Retinal pigment epithelial cell (primary cell): ENCODE results near the gene IL7R.

Experiments used
- DNase-seq: peaks from one replicate; pipeline ENCODE4 v3.0.0-alpha.2; 2010; ENCODE audit warnings: low read depth
- H3K4me3 ChIP-seq: 2 replicates; pipeline ENCODE4 v1.5.1; 2011; ENCODE audit warnings: mild to moderate bottlenecking, low read length, control low read depth, moderate library complexity
- CTCF ChIP-seq: conservative IDR thresholded peaks from 2 replicates; pipeline ENCODE4 v1.5.1; 2011; ENCODE audit warnings: low read depth, low read length, control low read depth, inconsistent platforms

IL7R gene

GRCh38 chr5:35826554-35826953 is 30.1 kb upstream of the IL7R start:
- no peak for DNase-seq
- H3K4me3 ChIP-seq: no peak overlapping the region
- TF ChIP-seq CTCF: no peak

GRCh38 chr5:35828082-35828598 is 28.6 kb upstream of the IL7R start:
- no peak for TF ChIP-seq CTCF
- no peak for DNase-seq
- no peak overlapping the region for H3K4me3 ChIP-seq

GRCh38 chr5:35830587-35830986 is 26.1 kb upstream of the IL7R start:
- no peak overlapping the region for H3K4me3 ChIP-seq
- DNase-seq: no peak
- TF ChIP-seq CTCF: no peak

- no peak for TF ChIP-seq CTCF
- no peak overlapping the region for H3K4me3 ChIP-seq
- no peak for DNase-seq
Observed at GRCh38 chr5:35832762-35833161, 23.9 kb upstream of the IL7R start.

GRCh38 chr5:35833224-35833623 is 23.5 kb upstream of the IL7R start:
- no peak for DNase-seq
- H3K4me3 ChIP-seq: no peak overlapping the region
- no peak for TF ChIP-seq CTCF

GRCh38 chr5:35835796-35836742 is 20.6 kb upstream of the IL7R start:
- H3K4me3 ChIP-seq: no peak overlapping the region
- DNase-seq: no peak
- TF ChIP-seq CTCF: no peak
